NCI-H2196 treated with DMSO at 0.1 percent for 48 hours (cell line): Measurements from ENCODE around the gene CCER1.

Source experiments
- DNase-seq: peaks from one replicate; lab custom pipeline; 2025; ENCODE audit not compliant: unreplicated experiment; lab: John Stamatoyannopoulos, UW

Gene CCER1

GRCh38 chr12:90922145-90922627 is 32.8 kb downstream of the CCER1 start:
- no peak for DNase-seq

DNA sequence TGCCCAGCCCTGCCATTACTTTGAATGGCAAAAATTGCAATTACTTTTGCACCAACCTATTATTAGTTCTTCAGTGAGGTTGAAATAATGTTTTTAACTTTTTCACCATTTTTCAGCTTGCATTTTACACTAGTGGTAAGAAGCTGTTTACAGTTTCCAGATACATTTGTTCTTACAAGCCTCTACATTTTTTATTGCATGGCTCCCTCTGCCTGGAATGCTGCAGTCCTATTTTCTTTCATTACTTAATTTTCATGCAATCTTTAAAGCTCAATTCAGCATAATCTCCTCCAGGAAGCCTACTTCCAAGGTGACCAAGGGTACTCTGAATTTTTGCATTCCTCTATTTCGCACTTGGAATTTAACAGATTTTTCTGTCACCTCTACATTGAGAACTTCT is 33.4 kb downstream of the CCER1 start:
- DNase-seq, result no peak

DNA sequence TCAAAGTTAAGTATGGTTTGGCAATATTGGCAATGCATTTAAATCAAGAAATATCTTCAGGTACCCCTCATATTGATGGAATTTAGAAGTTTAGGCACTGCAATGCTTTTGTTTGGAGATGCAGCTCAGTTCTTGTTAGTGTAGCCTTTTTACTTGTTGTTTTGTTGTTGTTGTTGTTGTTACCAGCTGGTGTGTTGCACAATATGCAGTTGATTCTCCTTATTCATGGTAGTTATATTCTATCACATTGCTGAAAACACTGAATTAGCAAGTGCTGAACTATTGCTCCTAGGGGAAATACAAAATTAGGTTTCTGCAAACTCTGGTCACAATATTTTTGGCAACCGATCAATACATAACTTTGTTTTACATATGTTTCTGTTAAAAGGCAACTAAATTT is 34.8 kb downstream of the CCER1 start:
- DNase-seq, result no peak

GRCh38 chr12:90917431-90917830 is 37.5 kb downstream of the CCER1 start:
- DNase-seq, result no peak

DNA sequence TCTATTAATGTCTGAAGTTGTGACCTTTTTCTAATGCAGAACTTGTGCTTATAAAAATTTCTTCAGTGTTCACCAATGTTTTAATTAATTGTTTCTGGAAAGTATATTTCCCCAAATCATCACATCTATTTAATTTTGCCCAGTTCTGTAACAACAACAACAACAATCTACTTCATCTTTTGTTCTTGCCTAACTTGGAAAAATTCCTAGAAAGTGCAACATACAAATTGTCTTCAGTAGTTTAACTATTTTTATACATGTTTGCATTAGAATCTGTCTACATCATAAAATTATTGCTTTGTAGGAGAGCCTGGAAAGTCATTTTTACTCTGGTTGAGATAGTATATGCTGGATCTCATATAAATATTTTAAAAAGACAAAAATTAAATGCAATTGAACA is 38.5 kb downstream of the CCER1 start:
- DNase-seq, result no peak

DNA sequence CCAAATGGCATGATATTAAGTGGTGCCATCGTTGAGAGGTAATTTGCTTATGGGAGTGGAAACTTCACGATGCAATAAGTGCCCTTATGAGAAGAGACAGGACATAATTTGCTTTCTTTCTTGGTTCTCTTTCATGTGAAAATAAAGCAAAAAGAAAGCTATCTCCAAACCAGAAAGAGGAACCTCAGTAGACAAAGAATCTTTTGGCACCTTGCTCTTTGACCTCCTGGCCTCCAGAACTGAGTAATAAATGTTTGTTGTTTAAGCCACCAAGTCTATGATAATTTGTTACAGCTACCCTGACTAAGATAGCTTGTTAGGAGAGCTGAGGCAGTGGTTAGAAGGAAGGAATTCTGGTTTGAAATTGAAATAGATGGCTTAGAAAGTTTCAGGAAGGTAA is 39.6 kb downstream of the CCER1 start:
- no peak for DNase-seq

DNA sequence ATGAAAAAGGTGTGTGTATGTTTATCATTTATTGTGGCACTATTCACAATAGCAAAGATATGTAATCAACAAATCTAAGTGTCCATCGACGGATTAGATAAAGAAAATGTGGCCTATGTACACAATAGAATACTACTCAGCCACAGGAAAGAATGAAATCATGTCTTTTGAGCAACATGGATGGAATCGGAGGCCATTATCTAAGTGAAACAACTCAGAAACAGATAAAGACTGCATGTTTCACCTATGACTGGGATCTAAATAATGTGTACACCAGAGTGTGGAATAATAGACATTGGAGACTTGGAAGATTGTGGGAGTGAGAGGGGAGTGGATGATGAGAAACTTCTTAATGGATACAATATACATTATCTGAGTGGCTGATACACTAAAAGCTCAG is 44.0 kb downstream of the CCER1 start:
- DNase-seq, result no peak

- DNase-seq, result no peak
These were observed 45.8 kb downstream of the CCER1 start for GRCh38 chr12:90909069-90909770.

GRCh38 chr12:90908465-90908864 is 46.5 kb downstream of the CCER1 start:
- DNase-seq, result no peak

DNA sequence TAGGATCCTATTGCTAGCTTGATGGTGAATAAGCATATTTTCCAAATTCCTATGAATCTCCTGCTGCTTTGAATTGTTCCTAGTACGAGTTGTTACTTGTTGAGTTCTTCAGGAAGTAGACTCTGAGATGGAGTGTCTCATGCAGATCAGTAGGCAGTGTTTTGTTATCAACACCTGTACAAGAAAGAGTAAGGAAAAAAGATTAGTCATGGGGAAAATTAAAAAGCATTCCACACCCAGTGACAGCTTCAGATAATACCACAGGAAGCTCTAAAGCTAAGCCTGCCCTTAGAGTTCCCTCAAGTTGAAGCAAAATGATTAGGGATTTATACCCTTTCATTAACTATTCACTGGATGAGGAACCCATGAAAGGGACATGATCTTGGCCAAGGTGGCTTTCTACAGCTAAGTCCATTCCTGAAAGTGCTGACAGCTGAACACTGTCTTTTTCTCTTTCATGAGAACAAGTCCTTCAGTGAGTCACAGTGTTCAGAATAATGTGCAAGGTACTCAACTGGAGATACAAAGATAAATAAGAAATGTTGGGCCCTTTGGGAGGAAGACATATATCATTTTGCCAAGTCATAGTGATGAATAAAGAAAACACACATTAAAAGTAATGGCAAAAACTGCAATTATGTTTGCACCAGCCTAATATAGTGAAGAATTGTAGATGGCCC is 49.1 kb downstream of the CCER1 start:
- no peak for DNase-seq

DNA sequence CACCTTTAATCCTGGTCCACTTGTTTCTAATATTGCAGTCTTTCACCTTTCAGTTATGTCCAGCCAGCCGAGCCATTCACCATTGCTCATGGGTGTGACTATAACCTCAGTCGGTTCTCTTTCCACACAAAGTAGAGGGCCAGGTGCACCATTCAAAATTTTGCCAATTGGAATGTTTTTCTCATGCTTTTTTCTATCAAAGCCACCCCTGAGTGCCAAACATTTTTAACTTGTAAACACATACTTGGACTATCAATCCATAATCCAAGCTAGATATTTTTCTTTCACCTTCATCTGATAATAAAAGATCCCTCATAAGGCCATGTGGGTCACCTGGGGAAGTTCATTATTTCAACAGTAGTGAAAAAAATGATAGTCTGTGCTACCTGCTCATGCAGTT is 52.4 kb downstream of the CCER1 start:
- no peak for DNase-seq
